Right ventricle myocardium superior (tissue), 1 donor: ENCODE data around the gene FAM107B. TPM values are rescaled to one million over a fixed set of nuclear protein-coding genes. Genes with fewer than 3 reads are reported as not detected.
"Not testable (repeated sequence)": the region's sequence is repeated elsewhere in the genome, so short reads cannot be mapped to it uniquely, and the experiment has no call there.

Experiments used
- ATAC-seq: fragments of 200-7000 bp; cut with Tn5 transposase; one replicate; pipeline ENCODE4 v1.9.1; 2020; ENCODE audit warnings: mild to moderate bottlenecking; ENCODE audit not compliant: poor library complexity
- DNase-seq: peaks from one replicate; pipeline ENCODE4 v3.0.0-alpha.2; 2020
- intact Hi-C: fragments of 100-400 bp; cut with DNase I; formaldehyde crosslinking; loops from one replicate; pipeline ENCODE4 v1.11.2; 2022
- total RNA-seq: library from RNA; stranded (reverse); fragmentation: NEBNext Ultra II Directional; extraction: Animal tissue kit (Norgen Biotek cat#: 25700); gene quantifications from one replicate; pipeline ENCODE4 v1.2.1, GENCODE V29; 2021
- donor health status: DM: no; HTN: yes; CAD: no; lungs with severe emphysema.

The FAM107B gene
- total RNA-seq, 1 donor from 2014 or later, result 3.3 TPM

- ATAC-seq (no peak), DNase-seq (no peak)
- intact Hi-C loops, result no loop called here
These were observed 98.0 kb downstream of the FAM107B start for GRCh38 chr10:14676732-14677131.

GRCh38 chr10:14674376-14675050, 100.2 kb downstream of the FAM107B start:
- DNase-seq (no peak), ATAC-seq (no peak)
- intact Hi-C loops, result no loop called here

DNA sequence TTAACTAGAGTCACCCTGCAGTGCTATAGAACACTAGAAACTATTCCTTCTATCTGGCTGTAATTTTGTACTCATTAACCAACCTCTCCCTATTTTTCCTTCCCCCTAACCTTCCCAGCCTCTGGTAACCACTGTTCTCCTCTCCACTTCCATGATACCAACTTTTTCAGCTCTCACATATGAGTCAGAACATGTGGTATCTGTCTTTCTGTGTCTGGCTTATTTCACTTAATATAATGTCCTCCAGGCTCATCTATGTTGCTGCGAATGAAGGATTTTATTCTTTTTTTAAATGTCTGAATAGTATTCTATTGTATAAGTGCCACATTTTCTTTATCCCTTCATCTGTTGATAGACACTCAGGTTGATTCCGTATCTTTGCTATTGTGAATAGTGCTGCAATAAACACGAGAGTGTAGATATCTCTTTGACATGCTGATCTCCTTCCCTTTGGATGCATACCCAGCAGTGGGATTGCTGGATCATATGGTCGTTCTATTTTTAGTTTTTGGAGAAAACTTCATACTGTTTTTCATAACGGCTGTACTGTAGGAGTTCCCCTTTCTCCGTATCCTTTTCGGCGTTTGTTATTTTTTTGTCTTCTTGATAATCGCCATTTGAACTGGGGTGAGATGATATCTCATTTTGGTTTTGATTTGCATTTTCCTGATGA, 101.4 kb downstream of the FAM107B start:
- no peak for ATAC-seq
- no peak for DNase-seq
- intact Hi-C loops, result no loop called here

- ATAC-seq, result no peak
- DNase-seq, result no peak
- intact Hi-C loops, result no loop called here
These were observed 103.3 kb downstream of the FAM107B start for GRCh38 chr10:14671386-14671831.

DNA sequence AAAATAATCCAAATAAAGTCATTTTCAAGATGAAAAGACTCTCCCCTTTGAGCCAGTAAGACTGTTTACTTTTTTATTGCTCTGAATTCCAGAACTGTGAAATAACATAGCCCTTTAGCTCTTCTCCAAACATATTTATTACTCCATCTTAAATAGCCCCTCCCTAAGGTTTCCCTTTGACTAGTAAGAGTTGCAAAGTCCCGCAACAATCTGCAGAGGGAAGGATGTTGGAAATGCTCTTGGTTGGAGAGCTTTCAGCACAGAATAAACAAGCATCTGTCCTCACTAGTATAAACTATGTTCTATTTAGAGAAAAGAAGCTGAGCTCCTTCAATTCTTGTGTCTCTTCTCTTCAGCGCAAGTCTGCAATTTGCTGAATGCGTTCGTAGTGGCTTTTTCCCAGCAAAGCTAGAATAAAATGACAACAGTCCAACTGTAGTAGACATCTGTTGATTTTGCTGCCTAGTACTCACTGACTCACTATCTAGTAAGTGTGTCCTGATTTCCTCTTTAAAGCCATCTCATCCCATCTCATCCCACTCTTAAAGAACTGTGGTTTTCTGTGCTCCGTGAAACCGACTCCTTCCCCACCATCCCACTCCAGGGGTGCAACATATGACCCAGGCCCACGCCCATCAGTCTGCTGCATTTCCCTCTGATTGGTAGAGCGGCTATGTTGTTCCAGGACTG, 104.0 kb downstream of the FAM107B start:
- DNase-seq (no peak), ATAC-seq (peak; percentile 38)
- intact Hi-C loops, result no loop called here

GRCh38 chr10:14669576-14669975, 105.1 kb downstream of the FAM107B start:
- intact Hi-C loops, result no loop called here
- DNase-seq, result no peak
- ATAC-seq, result no peak

DNA sequence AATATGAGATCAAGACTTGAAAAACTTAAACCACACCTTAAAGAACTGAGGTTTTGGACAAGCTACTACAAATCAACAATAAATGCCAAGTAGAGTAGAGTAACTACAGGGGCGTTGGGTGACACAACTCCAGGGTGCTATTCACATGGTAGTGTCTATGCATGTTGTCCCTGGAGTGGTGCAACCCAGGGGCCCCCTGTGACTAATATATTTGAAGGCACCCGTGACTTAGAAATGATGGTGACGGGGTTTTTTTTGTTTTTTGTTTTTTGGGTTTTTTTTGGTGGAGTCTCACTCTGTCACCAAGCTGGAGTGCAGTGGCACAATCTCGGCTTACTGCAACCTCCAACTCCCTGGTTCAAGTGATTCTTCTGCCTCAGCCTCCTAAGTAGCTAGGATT, 106.9 kb downstream of the FAM107B start:
- DNase-seq (no peak), ATAC-seq (no peak)
- intact Hi-C loops, result no loop called here

- DNase-seq (no peak), ATAC-seq (no peak)
- intact Hi-C loops, result no loop called here
These were observed 107.4 kb downstream of the FAM107B start for GRCh38 chr10:14667280-14667679.

GRCh38 chr10:14665865-14666857, 108.5 kb downstream of the FAM107B start:
- ATAC-seq (no peak), DNase-seq (no peak)
- intact Hi-C loops, result no loop called here

DNA sequence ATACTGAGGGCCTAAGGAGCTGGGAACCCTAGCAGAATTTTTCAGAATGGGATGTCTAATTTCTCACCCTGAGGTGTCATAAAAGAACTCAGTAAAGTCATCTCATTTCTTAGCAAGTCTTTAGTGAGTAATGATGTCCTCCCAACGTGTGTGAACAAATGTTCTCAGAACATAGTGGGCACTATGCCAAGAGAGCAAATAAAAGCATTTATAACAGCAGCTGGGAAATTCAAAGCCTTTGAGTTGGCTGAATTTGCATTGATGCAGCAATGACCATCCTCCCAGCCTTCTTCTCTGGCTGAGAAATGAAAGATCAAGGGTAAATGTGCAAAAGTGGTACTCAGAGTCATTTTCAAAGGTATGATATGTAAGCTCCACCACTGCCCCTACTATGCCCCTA, 109.4 kb downstream of the FAM107B start:
- no peak for ATAC-seq
- no peak for DNase-seq
- intact Hi-C loops, result no loop called here

- DNase-seq, result no peak
- ATAC-seq, result no peak
- intact Hi-C loops, result no loop called here
These were observed 110.4 kb downstream of the FAM107B start for GRCh38 chr10:14664345-14664744.

DNA sequence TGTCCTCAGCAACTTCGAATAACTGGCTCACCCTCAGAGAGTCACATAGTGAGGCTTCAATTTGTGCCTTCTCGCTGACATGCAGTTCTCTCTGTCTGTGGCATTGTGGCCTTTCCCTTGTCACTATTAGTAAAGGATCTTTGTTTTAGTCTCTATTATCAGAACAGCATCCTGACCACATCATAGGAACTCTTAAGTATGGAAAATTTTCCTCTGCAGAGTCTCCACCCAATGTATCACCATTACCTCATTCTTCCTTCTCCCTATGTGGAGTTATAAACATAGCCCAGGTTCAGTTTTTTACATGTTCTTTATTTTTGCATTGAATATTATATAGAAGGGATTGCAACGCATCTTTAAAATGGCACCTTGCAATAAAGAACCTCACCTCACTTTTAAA, 112.9 kb downstream of the FAM107B start:
- ATAC-seq, result no peak
- intact Hi-C loops, result no loop called here

DNA sequence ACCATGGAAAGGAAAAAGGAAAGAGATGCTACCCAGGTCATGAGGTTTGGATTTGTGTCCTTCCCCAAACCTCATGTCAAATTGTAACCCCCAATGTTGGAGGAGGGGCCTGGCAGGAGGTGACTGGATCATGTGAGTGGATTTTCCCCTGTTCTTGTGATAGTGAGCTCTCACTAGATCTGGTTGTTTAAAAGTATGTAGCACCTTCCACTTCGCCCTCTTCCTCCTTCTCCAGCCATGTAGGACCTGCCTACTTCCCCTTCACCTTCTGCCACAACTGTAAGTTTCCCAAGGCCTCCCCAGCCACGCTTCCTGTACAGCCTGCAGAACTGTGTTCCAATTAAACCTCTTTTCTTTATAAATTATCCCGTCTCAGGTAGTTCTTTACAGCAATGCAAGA, 113.9 kb downstream of the FAM107B start:
- no peak for DNase-seq
- intact Hi-C loops, result no loop called here
- no peak for ATAC-seq

More for the DNA sequence above, 112.9 kb downstream of the FAM107B start:
- DNase-seq, result no peak

DNA sequence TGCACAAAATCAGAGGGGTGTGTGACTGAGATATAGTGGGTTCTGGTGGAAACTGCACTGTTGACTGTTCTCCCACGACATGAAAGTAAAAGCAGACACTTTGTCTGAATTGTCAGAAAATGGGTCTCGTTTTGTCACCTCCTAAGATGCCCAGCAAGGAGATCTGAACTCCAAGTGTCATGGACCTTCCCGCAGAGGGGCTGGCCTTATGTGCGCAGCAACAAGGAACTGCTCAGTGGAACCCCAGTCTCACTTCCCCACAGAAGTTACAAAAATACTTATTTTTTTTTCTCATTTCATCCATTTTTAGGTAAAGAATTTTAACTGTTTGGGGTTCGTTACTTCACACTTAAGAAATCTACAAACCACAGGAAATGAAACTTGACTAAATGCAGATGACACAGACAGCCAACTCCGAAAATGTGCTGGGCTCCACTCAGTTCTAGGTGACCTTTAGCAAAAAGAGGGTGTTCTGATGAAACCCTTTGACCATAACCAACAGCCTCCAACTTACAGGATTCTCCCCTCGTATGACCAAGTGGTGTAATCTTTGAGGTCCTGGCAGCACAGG, 115.0 kb downstream of the FAM107B start:
- peak; percentile 46 for ATAC-seq
- DNase-seq, result peak; percentile 42
- intact Hi-C loops, result no loop called here

GRCh38 chr10:14659137-14659536, 115.6 kb downstream of the FAM107B start:
- intact Hi-C loops, DNase-seq, ATAC-seq: not testable (repeated sequence)

GRCh38 chr10:14658331-14659127, 116.2 kb downstream of the FAM107B start:
- no peak for DNase-seq
- intact Hi-C loops, result no loop called here
- no peak for ATAC-seq

DNA sequence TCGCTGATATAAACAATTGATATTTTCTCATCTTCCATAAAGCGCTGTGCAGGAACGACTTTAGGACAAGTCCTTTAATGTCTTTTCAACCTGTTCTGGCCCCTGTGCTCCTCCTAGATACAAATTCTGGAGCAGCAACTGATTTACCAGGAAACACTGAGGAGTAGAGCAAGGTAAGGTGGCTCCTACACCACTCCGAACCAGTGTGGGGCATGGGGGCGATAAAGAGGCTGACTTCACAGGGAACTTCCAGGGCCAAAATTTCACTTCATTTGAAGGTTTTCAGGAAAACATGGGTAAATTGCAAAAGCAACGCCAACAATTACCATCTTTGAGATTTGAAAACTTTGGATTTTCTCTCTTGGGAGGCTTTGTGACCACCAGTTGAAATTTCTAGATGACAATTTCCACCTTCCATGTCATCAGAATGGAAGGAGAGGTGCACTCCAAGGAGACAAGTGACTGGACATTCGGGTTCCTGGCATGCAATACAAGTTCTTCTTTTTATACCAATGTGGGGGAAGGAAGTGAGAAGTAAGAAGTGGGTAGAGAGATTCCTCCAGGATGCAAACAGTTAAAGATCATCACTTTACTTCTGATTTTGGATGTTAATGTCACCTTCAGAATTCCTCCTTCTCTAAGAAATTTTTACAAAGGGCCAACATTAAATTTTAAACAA, 118.5 kb downstream of the FAM107B start:
- ATAC-seq, result no peak
- no peak for DNase-seq
- intact Hi-C loops, result no loop called here
